Amniotic epithelial cell (primary cell): ENCODE results near the gene RFC3.
"Not testable (repeated sequence)": the region's sequence is repeated elsewhere in the genome, so short reads cannot be mapped to it uniquely, and the experiment has no call there.

Experiments
- DNase-seq: peaks from one replicate; pipeline ENCODE4 v3.0.0-alpha.2; 2010; ENCODE audit warnings: low read depth

The RFC3 gene, protein sequence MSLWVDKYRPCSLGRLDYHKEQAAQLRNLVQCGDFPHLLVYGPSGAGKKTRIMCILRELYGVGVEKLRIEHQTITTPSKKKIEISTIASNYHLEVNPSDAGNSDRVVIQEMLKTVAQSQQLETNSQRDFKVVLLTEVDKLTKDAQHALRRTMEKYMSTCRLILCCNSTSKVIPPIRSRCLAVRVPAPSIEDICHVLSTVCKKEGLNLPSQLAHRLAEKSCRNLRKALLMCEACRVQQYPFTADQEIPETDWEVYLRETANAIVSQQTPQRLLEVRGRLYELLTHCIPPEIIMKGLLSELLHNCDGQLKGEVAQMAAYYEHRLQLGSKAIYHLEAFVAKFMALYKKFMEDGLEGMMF

DNA sequence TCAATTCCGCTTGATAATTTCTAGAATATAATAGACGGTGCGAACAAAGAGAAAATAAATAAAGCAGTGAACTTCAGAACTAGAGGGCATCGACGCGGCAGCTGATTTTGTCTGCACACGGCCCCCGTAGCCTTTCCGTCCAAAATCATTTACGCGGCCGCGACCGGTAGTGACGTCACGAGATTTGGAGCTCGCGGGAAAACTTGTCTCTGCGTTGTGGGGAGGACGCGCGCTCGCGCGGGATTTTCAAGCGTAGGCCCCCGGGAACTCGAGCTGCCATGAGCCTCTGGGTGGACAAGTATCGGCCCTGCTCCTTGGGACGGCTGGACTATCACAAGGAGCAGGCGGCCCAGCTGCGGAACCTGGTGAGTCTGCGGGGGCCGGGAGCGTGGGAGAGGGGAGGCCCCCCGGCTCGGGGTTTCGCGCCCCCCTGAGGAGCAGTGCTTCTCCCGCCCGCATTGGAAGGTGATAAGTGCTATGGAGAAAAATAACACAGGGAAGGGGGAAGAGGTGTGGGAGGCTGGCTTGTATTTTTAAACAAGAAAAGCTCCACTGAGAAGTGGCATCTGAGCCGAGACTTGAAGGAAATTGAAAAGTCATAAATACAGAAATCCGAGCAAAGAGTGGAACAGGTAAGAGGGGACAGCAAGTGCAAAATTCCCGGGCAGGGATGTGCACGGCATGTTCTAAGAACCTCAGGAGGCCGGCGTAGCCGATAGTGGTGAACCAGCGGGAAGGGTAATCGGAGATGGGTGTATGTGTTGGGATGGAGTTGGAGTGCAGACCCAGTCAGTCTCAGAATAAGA lies at the start of gene RFC3:
Gene RFC3 (plus strand): TSS at position 249 of the 806 bp plus-strand sequence. CDS start 30 bp downstream, at position 279.
- peak; percentile 95 for DNase-seq

DNA sequence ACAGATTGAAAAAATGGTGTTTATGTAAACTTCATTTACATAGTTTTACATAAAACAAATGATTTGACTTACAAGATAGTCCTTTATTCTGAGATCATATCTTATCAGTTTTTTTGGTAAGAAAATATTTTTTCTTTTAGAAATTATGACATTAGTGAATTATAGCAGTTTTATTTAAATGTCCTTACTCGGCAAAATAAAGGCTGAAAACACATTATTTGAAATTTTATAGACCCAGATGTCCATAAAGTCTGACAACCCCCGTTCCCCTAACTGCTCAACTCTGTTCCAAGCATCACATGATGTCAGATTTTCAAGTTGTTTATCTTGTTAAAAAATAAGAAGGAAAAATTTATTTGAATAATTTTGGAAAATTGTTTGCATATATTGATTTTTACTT lies 46.7 kb upstream of the RFC3 start:
- no peak for DNase-seq

DNA sequence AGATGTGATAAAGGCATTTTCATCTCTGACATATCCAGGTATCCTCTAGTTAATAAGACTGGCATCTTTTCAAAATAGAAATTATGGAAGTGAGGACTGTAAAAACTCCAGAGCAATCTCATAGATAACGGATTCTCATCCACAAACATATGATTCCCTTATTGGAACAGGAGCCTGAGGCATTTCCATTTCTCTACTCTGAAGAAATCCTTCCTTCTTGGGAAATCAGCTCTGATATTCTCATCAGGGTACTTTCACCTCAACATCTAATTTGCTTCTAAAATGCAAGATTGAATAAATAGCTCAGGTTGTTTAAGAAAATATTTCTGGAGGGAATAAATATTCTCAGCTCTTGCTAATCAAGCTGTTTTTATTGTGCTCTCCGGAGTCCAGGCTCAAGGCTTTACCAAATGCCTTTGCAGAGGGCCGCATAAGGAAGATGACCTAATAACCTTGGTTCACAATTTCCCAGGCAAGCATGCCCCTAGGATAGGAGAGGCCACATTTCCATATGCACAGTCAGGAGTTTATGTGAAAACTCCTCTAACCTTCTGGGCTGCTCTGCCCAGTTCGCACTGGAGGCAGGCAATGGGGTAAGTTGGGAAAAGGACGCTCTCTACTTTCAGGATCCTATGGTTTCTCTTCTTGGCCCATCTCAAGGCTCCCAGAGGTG lies 44.0 kb upstream of the RFC3 start:
- DNase-seq: no peak

DNA sequence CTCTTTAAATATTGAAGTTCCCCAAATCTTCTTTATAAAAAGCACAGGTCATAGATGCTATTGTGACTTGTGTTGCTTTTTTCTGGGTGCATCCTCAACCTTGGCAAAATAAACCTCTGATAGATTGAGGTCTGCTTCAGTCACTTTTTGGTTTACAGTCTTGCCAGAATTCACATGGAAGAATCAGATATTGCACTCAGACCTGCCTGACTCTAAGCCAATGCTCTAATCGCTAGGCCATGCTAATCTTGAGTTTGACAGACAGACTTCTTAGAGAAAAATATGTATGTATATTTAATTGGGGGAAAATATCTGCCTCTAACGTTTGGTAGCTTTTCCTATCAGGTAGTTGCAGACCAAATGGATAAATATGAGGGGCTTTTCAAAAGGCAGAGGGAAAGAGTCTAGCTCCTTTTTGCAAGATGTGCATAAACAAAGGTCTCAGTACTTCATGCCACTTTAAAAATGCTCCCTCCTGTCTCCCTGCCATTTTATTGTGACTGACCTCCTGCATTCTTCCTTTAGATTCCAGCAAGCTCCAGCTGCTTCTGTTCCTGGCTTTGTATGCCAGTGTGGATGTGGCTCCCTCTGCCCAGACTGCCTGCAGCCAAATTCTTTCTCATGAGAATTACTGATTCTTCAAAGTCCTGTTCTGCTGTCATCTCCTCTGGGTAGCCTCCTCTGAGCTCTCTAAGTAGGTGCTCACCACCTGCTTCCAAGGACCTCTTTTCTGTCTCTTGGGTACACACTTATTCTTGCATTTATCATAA lies 42.4 kb upstream of the RFC3 start:
- no peak for DNase-seq

DNA sequence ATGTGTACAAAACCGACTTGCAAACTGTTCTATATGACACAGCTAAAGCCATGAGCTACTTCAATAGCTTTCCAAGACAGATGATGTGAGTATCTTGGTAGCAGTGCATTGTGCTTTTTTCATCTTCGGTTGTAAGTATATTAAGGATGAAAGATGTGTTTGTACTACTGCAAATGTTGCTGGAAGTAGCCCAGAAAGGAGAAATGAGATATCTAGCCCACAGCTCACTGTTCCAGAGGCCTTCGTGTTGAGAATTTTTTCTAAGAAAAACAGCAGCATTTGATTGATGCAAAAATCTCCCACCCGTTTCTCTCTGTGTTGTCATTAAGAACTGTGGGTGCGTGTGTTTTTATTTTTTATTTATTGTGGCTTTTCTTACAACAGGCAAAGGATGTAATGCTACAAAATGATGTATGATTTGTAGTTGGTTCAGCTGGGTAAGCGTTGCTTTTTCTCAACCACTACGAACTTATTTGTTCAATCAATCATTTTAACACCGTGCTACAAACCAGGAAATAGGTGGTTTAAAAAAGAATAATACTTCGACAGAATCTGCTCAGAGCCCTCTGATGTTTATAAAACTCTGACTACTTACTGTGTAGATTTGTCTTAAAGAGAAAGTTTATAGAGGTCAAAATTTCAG lies 41.6 kb upstream of the RFC3 start:
- DNase-seq: peak; percentile 26

DNA sequence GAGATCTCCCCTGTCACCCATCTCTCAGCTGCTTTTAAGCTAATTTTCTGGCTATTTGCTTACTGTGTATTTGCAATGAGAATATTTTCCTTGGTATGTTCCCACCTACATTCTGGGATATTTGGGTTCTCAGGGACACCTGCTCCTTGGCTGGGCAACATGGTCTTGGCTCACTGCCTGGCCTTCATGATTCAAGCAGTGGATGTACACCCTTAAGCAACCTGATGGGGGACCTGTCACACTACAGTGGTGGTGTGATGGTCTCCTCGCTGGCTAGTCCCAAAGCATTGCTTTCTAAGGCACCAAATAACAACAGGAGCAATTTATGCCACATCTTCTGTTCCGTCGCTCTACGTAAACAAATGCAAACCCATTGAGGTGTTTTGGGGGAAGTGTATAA lies 35.3 kb upstream of the RFC3 start:
- DNase-seq: no peak

DNA sequence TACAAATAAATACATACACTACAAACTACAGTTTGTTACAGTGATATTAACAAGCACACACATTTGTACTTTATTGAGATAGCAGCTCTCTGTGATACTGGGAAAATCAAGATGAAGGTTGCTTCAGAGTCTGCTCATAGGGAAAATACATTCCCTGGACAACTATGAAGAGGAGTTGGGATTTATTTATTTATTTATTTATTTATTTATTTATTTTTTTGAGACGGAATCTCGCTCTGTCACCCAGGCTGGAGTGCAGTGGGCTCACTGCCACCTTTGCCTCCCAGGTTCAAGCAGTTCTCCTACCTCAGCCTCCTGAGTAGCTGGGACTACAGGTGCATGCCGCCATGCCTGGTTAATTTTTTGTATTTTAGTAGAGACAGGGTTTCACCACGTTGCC lies 34.7 kb upstream of the RFC3 start:
- not testable (repeated sequence) for DNase-seq

DNA sequence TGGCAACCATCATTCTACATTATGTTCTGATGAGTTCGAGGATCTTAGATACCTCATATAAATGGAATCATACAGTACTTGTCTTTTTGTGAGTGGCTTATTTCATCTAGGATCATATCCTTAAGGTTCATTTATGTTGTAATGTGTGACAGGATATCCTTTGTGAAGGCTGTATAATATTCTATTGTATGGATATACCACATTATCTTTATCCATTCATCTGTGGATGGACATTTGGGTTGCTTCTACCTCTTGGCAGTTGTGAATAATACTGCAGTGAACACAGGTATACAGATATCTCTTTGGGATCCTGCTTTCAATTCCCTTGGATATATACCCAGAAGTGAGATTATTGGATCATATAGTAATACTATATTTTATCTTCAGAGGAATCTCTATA lies 33.2 kb upstream of the RFC3 start:
- no peak for DNase-seq

DNA sequence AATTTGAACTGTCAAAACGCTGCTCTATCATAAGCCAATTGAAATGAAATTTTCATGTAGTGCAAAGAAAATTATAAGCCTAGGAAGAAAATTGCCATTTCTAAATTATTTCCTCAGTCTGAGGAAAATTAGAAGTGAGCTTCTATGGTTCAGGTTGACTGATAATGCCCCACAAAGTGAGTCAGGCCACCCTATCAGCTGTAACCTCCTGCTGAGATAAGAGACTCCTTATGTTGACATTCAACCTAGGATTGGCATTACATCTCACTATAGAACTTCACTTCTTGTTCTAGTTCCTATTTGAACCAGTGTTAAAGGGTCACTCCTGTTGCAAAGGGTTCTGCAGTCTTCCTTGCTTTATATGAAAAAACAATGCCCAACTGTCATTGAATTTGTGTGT lies 32.6 kb upstream of the RFC3 start:
- DNase-seq: peak; percentile 17

DNA sequence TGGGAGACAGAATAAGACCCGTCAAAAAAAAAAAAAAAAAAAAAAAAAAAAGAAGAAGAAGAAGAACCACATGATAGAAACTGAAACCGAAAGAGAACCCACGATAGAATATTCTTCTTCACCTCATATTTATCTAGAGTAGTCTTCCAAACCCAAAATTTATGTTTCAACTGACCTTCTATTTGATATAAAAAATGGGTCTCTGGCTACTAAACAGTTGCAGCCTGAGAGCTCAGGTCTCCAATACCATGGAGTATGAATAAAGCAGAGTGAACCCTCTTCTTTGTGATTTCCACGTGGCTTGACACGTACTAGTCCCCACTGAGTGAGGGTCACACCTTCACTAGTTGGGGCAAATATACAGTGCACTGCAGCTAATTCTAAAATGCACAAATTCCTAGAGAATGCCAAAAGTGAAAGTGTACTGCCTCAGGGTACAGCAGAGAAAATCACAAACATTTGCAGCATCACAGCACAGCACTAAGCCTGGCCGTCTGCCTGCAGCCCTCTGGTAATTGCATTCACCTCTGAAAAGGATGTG lies 30.8 kb upstream of the RFC3 start:
- DNase-seq: no peak

DNA sequence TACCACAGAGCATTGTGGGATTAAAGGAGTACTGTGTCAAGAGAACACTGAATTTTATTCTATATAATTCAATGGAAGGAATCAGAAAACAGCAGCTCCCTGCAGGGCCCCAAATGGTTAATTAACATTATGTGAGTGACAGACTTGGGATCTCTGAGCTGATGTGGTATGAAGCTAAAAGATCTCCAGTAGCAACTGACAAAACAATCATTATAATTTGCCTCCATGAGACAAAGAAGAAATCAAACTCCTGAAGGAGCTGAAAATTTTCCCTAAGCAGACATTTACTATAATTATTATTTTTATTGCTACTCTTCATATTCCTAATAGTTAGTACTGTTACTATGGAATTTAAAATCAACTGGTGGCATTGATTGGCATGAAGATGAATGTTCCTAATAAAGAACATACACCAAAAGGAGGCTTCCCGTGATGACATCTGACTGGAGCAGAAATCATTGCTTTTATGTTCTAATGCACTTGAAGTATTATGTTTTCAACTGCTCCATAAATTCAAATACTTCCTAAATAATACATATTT lies 28.8 kb upstream of the RFC3 start:
- no peak for DNase-seq

DNA sequence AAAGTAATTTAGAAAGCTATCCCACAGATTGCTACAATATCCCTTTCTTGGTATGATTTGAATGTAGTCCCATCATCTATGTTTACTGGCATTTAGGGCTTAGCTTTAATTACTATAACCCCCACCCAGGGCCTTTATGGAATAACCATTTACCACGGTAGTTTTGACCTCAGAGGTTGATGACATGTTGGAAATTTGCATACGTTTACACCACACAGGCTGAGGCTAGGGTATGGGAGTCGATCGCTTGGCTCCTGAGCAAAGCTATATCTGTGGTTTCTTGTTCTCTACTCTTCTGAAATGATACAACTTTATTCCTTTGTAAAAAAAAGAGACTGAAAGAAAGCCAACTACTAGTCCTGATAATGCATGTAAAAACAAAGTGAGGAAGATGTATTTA lies 28.2 kb upstream of the RFC3 start:
- no peak for DNase-seq

DNA sequence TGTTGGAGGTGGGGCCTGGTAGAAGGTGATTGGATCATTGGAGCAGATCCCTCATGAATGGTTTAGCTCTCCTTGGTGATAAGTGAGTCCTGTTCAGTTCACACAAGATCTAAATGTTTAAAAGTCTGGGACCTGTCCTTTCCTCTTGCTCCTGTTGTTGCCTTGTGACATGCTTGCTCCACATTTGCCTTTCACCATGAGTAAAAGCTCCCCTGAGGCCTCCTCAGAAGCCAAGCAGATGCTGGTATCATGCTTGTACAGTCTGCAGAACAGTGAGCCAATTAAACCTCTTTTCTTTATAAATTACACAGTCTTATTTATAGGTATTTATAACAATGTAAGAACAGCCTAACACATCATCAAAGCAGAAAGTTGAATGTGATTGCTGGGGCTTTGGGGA lies 24.2 kb upstream of the RFC3 start:
- DNase-seq: no peak

DNA sequence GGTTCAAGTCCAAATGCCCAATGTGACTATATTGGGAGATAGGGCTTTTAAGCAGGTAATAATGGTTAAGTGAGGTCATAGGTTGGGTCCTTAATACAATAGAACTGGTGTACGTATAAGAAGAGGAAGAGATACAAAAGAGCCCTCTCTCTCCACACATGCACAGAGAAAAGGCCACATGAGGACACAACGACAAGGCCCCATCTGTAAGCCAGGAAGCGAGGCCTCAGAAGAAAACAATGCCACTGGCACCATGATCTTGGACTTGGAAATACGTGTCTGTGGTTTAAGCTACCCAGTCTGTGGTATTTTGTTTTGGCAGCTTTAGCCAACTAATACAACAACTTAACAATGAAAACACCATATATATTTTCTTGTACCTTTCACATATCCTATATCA lies 23.4 kb upstream of the RFC3 start:
- DNase-seq: no peak

DNA sequence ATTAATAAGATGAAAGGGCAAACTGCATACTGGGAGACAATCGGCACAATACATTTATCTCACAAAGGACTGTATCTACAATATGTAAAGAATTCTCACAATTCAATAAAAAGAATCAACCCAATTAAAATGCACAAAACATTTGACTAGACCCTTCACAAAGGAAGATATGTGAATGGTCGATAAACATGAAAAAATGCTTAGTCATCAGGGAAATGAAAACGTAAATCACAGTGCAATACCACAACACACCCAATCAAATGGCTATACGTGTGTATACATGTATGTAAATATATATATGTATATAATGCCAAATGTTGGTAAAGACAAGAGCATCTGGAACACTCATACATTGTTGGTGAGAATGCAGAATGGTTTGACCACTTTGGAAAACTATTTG lies 21.9 kb upstream of the RFC3 start:
- DNase-seq: no peak

DNA sequence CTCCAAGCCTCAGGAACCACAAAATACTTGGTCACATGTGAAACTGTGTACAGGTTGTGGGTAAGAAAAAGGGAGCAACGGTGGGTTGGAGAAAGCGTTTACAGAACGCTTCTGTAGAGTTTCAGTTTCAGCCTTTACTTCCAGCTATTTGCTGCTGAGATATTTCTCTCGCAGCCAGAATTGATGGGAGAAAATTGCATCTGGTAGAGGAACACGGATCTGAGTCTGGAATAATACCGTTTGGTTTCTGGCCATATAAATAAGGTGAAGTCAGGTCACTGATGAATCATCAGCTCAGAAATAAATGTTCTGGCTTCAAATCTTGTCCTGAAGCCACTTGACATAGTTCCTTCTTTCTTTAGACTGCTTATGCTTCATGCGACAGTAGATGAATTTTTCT lies 20.3 kb upstream of the RFC3 start:
- DNase-seq: peak; percentile 8

DNA sequence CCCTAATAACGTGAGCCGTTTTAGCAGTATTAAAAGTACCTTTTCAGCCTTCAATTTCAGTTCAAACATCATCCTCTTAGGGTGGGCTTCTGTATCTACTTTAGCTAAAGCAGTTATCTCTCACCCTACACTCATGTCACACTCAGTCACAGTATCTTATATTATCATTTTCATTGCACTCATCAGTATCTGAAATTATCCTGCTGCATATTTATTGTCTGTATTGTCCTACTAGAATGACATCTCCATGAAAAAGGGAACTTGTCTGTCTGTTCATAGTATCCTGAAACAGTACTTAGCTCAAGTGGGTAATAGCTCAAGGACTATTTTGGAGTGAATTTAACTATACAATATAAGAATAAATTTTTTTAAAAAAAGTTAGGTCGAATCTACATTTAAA lies 19.9 kb upstream of the RFC3 start:
- no peak for DNase-seq

DNA sequence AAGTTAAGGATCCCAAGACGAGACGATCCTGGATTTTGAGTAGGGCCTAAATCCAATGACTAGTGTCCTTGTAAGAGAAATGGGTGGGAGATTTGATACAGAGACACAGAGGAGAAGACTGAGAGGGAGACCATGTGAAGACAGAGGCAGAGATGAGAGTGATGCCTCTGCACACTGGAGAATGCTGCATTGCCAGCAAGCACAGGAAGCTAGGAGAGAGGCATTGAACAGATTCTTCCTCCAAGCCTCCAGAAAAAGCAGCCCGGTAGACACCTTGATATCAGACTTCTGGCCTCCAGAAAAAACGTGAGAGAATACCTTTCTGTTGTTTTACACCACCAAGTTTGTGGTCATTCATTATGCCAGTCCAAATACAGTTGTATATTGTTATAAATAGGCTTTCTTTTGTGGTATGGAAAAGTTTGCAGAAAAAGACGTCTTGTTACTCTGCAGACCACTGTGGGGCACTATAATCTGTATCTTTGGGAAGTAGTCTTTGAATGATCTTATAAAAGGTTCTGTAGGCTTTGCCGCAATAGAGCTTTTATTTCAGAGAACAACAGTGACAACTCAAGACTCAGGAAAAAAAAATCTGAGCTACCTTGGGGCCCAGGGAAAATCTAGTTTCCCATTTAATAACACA lies 17.9 kb upstream of the RFC3 start:
- peak; percentile 44 for DNase-seq

DNA sequence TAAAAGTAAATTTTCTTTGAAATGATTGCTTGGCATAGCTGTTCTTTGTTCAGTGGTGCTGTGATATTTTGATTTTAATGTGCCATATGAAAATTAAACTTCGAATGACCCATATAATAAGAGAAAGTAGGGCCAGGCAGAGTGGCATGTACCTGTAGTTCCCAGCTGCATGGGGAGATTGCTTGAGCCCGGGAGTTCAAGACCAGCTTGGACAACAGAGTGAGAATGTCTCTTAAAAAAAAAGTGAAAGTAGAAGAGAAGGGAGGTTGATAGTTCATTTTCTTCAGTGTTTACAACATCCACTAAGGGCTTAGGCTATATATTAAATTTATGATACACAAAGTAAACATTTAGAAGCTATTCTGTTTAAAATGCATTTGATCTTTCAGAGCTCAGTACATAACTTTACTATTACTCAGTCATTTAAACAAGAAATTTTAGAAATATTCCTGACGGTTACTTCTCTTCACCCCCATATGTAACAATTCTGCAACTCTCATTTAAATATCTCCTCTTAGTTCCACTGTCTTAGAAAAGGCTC lies 17.2 kb upstream of the RFC3 start:
- no peak for DNase-seq
